ENCODE results near the gene THRB. TPM values are rescaled to one million over a fixed set of nuclear protein-coding genes. Genes with fewer than 3 reads are reported as not detected.

THRB gene
- polyA plus RNA-seq, 1 of the 3 experiments (the other 2 are of a cell fraction), result 0.02 TPM

DNA sequence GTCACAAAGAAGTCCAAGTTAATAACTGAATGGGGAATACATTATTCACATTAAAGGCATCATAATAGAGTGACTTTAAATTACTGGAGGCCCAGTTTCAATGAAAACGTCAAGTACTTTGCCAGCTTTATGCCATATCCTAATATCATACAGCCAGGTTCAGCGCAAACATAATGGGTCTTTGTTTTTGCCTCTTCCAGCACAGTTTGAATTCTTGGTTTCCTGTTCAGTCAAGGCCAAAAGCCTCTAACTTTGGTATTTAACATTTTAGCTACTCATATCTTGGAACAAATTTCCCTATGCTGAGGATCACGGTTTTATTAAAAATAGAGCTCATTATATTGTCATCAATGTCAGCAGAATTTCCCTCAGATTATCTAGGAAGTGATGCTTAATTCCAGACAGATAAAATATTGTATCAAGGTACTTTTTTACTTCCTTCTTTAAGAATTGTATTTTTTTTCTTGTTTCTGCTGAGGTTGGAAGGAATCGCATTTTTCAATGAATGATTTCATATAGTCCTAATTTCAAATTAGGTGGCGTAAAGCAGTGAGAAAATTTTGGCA, 269.2 kb downstream of the THRB start:
- TF ChIP-seq RXRA (IDR thresholded peaks at IDR 0.05; ENCODE audit: borderline replicate concordance, low read depth), result no peak
- TF ChIP-seq NRF1 (IDR thresholded peaks at IDR 0.05; ENCODE audit: low read depth, low read length), result no peak
- TF ChIP-seq TEAD4 (IDR thresholded peaks at IDR 0.05; ENCODE audit: borderline replicate concordance, insufficient read depth), result no peak
- TF ChIP-seq ELF1 (IDR thresholded peaks at IDR 0.05), result no peak
- no peak for TF ChIP-seq YY1 (IDR thresholded peaks at IDR 0.05; ENCODE audit: low read depth)
- TF ChIP-seq TCF12 (IDR thresholded peaks at IDR 0.05), result no peak
- TF ChIP-seq, protein P1, sequence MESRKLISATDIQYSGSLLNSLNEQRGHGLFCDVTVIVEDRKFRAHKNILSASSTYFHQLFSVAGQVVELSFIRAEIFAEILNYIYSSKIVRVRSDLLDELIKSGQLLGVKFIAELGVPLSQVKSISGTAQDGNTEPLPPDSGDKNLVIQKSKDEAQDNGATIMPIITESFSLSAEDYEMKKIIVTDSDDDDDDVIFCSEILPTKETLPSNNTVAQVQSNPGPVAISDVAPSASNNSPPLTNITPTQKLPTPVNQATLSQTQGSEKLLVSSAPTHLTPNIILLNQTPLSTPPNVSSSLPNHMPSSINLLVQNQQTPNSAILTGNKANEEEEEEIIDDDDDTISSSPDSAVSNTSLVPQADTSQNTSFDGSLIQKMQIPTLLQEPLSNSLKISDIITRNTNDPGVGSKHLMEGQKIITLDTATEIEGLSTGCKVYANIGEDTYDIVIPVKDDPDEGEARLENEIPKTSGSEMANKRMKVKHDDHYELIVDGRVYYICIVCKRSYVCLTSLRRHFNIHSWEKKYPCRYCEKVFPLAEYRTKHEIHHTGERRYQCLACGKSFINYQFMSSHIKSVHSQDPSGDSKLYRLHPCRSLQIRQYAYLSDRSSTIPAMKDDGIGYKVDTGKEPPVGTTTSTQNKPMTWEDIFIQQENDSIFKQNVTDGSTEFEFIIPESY (IDR thresholded peaks at IDR 0.05; ENCODE audit: borderline replicate concordance, low read depth), result no peak
- TF ChIP-seq EP300 (IDR thresholded peaks at IDR 0.05; ENCODE audit: borderline replicate concordance in 1 of 2, low read depth in 1 of 2, low read length in 1 of 2), result no peak
- no peak for TF ChIP-seq GATA2 (CRISPR knock-in tag; IDR thresholded peaks at IDR 0.05)
- no peak for TF ChIP-seq MXI1 (IDR thresholded peaks at IDR 0.05; ENCODE audit: low read depth, low read length)
- no peak for TF ChIP-seq RFX5 (IDR thresholded peaks at IDR 0.05; ENCODE audit: low read length)
- Histone ChIP-seq H4K20me1 (ENCODE audit: insufficient read depth) (no peaks in the 10 kb centered on the region), H3K27me3 (ENCODE audit: insufficient read depth) (no peaks in the 10 kb centered on the region), H3K9ac (no peak overlapping the region), H3K9me3 (no peaks in the 10 kb centered on the region), H3K4me3 (ENCODE audit: low read depth in 2 of 2, low read length in 1 of 2) (no peak overlapping the region), H3K36me3 (replicated peaks in 1 of 2; ENCODE audit: control insufficient read depth in 1 of 2, insufficient read depth in 2 of 2, low read length in 1 of 2) (no peaks in the 10 kb centered on the region), H3K27ac (ENCODE audit: low read depth in 2 of 2, low read length in 1 of 2) (no peak overlapping the region), H3K79me2 (ENCODE audit: insufficient read depth) (no peaks in the 10 kb centered on the region), H3K9me2 (no peaks in the 10 kb centered on the region), H3K4me1 (ENCODE audit: control insufficient read depth in 1 of 2, insufficient read depth in 2 of 2, low read depth in 1 of 2, low read length in 1 of 2) (peaks cover 2% of the 10 kb centered on the region in 2 experiments; a peak in 3 of 4 replicates), H2AFZ (ENCODE audit: low read depth) (no peak overlapping the region), H3F3A (replicated peaks; ENCODE audit: insufficient read depth) (peaks cover 13% of the 10 kb centered on the region), H3K4me2 (no peak overlapping the region)
- ChIA-PET POLR2A (interaction anchor here (1.4 kb wide), 1 partner anchor 309 kb away, joined by 4 read pairs; the partner anchor contains the start of genes NKIRAS1 and RPL15), CTCF (interaction anchor here (0.9 to 4.7 kb wide), 5 partner anchors 9 to 39 kb away, joined by 3 to 25 read pairs (median 7); no protein-coding TSS in a partner anchor)
- DNase-seq, result no peak
- WGBS (ENCODE audit: low lambda C conversion rate), result 84% methylated on average over 5 of the region's 5 CpGs

DNA sequence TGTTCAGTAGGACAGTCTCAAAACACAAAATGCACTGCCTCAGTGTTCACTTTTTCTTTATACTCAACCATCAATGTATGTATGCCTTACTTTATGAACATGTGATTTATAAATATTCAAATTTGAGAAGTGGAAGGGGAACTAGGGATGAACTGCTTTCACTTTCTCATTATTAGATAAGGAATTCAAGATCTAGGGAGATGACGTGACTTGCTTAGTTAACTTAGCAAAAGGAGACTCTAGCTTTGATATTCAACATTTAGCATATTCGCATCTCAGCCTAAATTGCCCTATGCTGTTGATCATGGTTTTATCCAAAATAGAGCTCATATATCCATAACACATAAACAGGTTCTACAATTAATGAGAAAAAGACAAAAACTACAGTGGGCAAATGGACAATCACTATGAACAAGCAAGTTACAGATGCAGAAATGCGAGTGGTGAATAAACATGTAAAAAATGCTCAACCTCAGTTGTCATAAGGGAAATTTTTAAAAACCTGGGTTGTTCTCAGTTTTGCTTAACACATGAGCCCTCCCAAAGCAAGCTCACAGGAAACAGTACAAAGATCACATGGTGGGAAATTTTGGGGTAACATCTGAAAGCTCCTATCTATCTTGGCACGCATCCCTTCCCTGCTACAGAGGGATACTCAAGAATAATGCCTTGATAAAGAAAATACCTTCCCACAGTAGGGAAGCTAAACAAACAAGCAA, 269.8 kb downstream of the THRB start:
- H3K79me2 ChIP-seq (ENCODE audit: insufficient read depth), result no peaks in the 10 kb centered on the region
- TF ChIP-seq SMC3 (IDR thresholded peaks at IDR 0.05; ENCODE audit: low read depth, low read length), result no peak
- TF ChIP-seq TAF1 (IDR thresholded peaks at IDR 0.05; ENCODE audit: borderline replicate concordance, low read depth, low read length), result no peak
- TF ChIP-seq, protein P2, sequence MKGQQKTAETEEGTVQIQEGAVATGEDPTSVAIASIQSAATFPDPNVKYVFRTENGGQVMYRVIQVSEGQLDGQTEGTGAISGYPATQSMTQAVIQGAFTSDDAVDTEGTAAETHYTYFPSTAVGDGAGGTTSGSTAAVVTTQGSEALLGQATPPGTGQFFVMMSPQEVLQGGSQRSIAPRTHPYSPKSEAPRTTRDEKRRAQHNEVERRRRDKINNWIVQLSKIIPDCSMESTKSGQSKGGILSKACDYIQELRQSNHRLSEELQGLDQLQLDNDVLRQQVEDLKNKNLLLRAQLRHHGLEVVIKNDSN (IDR thresholded peaks at IDR 0.05; ENCODE audit: borderline replicate concordance, low read depth), result no peak
- H3K4me1 ChIP-seq (ENCODE audit: control insufficient read depth in 1 of 2, insufficient read depth in 2 of 2, low read depth in 1 of 2, low read length in 1 of 2), result peaks cover 2 to 8% of the 10 kb centered on the region in 2 experiments; a peak in 3 of 4 replicates
- H3K9me3 ChIP-seq, result no peaks in the 10 kb centered on the region
- 90% methylated on average over 4 of the region's 4 CpGs for WGBS (ENCODE audit: low lambda C conversion rate)
- POLR2A ChIA-PET, result interaction anchor here (1.4 kb wide), 1 partner anchor 308 kb away, joined by 4 read pairs; the partner anchor contains the start of genes NKIRAS1 and RPL15
- no peak overlapping the region for H3K27ac ChIP-seq (ENCODE audit: low read depth in 2 of 2, low read length in 1 of 2)
- H3K4me3 ChIP-seq (ENCODE audit: low read depth in 2 of 2, low read length in 1 of 2), result no peak overlapping the region
- peaks cover 17% of the 10 kb centered on the region for H3F3A ChIP-seq (replicated peaks; ENCODE audit: insufficient read depth)
- no peaks in the 10 kb centered on the region for H3K27me3 ChIP-seq (ENCODE audit: insufficient read depth)
- no peak overlapping the region for H3K4me2 ChIP-seq
- CTCF ChIA-PET, result interaction anchor here (0.9 to 4.7 kb wide), 5 partner anchors 9 to 39 kb away, joined by 3 to 25 read pairs (median 7); no protein-coding TSS in a partner anchor
- H3K36me3 ChIP-seq (replicated peaks in 1 of 2; ENCODE audit: control insufficient read depth in 1 of 2, insufficient read depth in 2 of 2, low read length in 1 of 2), result no peaks in the 10 kb centered on the region
- H3K9me2 ChIP-seq, result no peaks in the 10 kb centered on the region
- H2AFZ ChIP-seq (ENCODE audit: low read depth), result no peak overlapping the region
- H3K9ac ChIP-seq, result no peak overlapping the region
- DNase-seq, result no peak
- no peaks in the 10 kb centered on the region for H4K20me1 ChIP-seq (ENCODE audit: insufficient read depth)
